Peyer's patch (tissue), 4 donors: ENCODE results near the gene CTNNA2. TPM values are rescaled to one million over a fixed set of nuclear protein-coding genes. Genes with fewer than 3 reads are reported as not detected.

Experiments
- DNase-seq, 3 donors: peaks; one replicate each; pipeline ENCODE4 v3.0.0-alpha.2; 2017 to 2019
- H3K27ac ChIP-seq, 4 donors: fragments of 200-600 bp; sonication (generic); one replicate each; pipeline ENCODE4 v1.5.1; 2016 to 2019
- H3K27me3 ChIP-seq, 2 donors: fragments of 200-600 bp; sonication (generic); one replicate each; pipeline ENCODE4 v1.5.1; 2019
- H3K36me3 ChIP-seq, 3 donors: fragments of 200-600 bp; sonication (generic); one replicate each; pipeline ENCODE4 v1.5.1; 2016 to 2019
- H3K4me1 ChIP-seq, 4 donors: fragments of 200-600 bp; sonication (generic); one replicate each; pipeline ENCODE4 v1.5.1; 2016 to 2019
- H3K4me3 ChIP-seq, 4 donors: fragments of 200-600 bp; sonication (generic); 1 replicate in 3 of 4; 2 replicates in 1 of 4; pipeline ENCODE4 v1.5.1; 2016 to 2019; ENCODE audit warnings: mild to moderate bottlenecking in 1 of 4
- H3K9me3 ChIP-seq, 4 donors: fragments of 200-600 bp; sonication (generic); one replicate each; pipeline ENCODE4 v1.5.1; 2016 to 2019; ENCODE audit warnings: mild to moderate bottlenecking in 1 of 4
- POLR2A ChIP-seq, 2 donors: fragments of 450-650 bp; IDR thresholded peaks; one replicate each; pipeline ENCODE4 v1.5.1; 2017; ENCODE audit warnings: antibody characterized with exemption in 2 of 2, mild to moderate bottlenecking in 2 of 2, moderate library complexity in 2 of 2
- total RNA-seq, 4 donors: library from RNA; depleted of rRNA; stranded (reverse); fragments of >200 nt; gene quantifications; one replicate each; pipeline ENCODE4 v1.1.0, GENCODE V29; 2016
- TF ChIP-seq, protein P1 (sequence below), 6 experiments: fragments of 450-650 bp in 4 of 6; fragments of 200-600 bp in 2 of 6; sonication (generic) in 1 of 6; IDR thresholded peaks; one replicate each; pipeline ENCODE4 v1.5.1; 2017 to 2019; ENCODE audit warnings: antibody characterized with exemption in 6 of 6, mild to moderate bottlenecking in 3 of 6, moderate library complexity in 1 of 6

Gene CTNNA2
- total RNA-seq, 4 donors from 2014 or later: 0.67 to 5.3 (median 0.88) TPM; not detected in 1

DNA sequence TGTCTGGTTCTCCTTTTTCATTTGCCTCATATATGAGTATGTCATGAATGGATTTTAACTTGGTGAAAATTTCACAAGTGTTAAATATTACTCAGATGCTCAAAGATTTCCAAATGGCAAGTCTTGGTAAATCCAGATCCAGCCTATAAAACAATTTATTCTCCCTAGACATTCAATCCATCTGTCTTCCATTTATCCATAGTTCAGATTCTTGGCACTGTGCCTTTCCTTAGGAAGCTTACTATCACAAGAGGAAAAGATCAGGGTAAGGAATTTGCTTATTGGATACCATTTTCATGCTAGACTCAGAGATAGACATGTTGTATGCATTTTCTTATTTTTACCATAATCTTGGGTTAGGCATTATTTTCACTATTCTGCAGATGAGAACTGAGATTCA is 864.2 kb downstream of the CTNNA2 start:
- Histone ChIP-seq H3K4me1 (no peaks in the 10 kb centered on the region), H3K9me3 (no peaks in the 10 kb centered on the region)
- TF ChIP-seq POLR2A (IDR thresholded peaks at IDR 0.05): no peak
- TF ChIP-seq, protein P1, sequence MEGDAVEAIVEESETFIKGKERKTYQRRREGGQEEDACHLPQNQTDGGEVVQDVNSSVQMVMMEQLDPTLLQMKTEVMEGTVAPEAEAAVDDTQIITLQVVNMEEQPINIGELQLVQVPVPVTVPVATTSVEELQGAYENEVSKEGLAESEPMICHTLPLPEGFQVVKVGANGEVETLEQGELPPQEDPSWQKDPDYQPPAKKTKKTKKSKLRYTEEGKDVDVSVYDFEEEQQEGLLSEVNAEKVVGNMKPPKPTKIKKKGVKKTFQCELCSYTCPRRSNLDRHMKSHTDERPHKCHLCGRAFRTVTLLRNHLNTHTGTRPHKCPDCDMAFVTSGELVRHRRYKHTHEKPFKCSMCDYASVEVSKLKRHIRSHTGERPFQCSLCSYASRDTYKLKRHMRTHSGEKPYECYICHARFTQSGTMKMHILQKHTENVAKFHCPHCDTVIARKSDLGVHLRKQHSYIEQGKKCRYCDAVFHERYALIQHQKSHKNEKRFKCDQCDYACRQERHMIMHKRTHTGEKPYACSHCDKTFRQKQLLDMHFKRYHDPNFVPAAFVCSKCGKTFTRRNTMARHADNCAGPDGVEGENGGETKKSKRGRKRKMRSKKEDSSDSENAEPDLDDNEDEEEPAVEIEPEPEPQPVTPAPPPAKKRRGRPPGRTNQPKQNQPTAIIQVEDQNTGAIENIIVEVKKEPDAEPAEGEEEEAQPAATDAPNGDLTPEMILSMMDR (IDR thresholded peaks at IDR 0.05): no peak

DNA sequence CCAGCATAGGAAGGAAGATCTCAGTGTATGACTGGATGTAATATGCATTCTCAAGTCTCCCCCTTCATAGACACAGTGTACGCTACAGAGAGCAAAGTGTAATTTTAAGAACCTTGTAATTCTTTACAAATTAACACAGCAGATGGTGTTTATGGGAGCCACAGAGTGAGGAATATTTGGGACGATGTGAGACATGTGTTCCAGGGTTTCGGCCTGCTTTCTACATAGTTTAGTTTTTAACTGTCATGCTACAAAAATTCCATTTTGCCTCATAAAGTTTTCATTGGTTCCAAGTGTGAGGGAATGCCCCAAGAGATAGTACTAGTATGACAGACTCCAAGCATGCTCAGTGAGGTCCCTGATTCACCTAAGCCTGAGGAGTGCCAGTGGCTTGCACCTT is 867.9 kb downstream of the CTNNA2 start:
- no peak for DNase-seq
- TF ChIP-seq, protein P1 (IDR thresholded peaks at IDR 0.05): no peak
- no peak for TF ChIP-seq POLR2A (IDR thresholded peaks at IDR 0.05)
- H3K4me3 ChIP-seq: no peak overlapping the region
- H3K36me3 ChIP-seq: no peaks in the 10 kb centered on the region
- H3K9me3 ChIP-seq: no peaks in the 10 kb centered on the region
- no peak overlapping the region for H3K27ac ChIP-seq
- H3K4me1 ChIP-seq: no peaks in the 10 kb centered on the region
- H3K27me3 ChIP-seq: no peaks in the 10 kb centered on the region

More for the DNA sequence above, 864.2 kb downstream of the CTNNA2 start:
- no peak overlapping the region for H3K27ac ChIP-seq
- H3K27me3 ChIP-seq: no peaks in the 10 kb centered on the region
- DNase-seq: no peak
- no peaks in the 10 kb centered on the region for H3K36me3 ChIP-seq
- no peak overlapping the region for H3K4me3 ChIP-seq

DNA sequence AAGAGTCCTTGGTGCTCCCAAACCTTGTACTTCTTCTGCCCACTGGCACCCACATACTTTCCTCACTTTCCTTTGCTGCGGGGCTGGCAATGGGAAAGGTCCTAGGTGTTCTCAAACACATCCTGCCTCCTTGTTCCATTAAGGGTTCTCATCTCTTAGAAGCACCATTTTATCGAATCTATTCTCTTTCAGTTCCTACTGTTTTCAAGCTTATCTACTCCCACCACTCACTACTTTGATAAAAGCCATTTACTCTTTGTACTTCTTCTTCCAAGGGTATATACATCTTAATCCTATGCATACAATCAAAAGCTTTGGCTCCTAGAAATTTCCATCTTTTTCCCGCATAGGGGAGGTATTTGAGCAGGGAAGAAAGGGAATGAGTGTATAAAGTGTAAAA is 868.8 kb downstream of the CTNNA2 start:
- H3K4me3 ChIP-seq: no peak overlapping the region
- no peaks in the 10 kb centered on the region for H3K9me3 ChIP-seq
- H3K4me1 ChIP-seq: no peaks in the 10 kb centered on the region
- no peak overlapping the region for H3K27ac ChIP-seq
- TF ChIP-seq, protein P1 (IDR thresholded peaks at IDR 0.05): no peak
- TF ChIP-seq POLR2A (IDR thresholded peaks at IDR 0.05): no peak
- no peaks in the 10 kb centered on the region for H3K36me3 ChIP-seq
- no peaks in the 10 kb centered on the region for H3K27me3 ChIP-seq
- no peak for DNase-seq

DNA sequence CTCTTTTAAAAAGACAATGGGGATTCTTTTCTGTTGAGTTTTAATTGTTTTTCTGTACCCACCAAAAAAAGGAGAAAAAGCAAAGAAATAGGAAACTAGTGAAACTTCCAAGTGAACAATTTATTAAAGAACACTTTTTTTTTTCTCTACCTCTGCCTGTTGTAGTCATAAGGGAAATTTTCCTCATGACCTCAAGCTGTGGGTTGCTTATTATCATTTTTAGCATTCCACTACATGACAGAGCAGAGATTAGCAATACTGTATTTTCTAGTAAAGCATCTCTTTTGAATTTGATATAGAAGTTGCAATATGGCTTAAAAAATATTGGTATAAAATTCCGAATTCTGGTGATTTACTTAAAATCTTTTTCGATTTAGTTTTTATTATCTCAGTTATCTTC is 879.6 kb downstream of the CTNNA2 start:
- Histone ChIP-seq H3K27me3 (no peaks in the 10 kb centered on the region), H3K4me3 (no peak overlapping the region), H3K27ac (no peak overlapping the region), H3K9me3 (no peaks in the 10 kb centered on the region), H3K4me1 (no peaks in the 10 kb centered on the region), H3K36me3 (no peaks in the 10 kb centered on the region)
- no peak for DNase-seq
- TF ChIP-seq, protein P1 (IDR thresholded peaks at IDR 0.05): no peak
- no peak for TF ChIP-seq POLR2A (IDR thresholded peaks at IDR 0.05)

DNA sequence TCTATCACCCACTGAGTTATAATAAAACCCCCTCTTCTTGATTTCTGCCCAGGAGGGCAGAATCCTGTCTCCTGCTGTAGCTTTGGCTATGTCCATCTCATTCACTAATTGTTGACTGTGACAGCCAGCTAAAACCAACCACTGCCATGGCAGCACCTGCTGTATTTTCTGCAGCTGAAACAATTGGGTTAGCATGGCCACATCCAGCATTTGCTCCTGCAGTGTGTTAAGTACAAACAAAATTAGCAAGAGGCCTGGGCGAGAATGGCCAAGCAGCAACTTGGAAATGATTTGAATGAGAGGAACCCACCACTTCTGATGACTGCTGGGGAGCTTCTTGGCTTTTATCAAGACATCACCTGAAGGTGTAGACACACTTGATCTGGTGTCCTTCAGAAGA is 881.1 kb downstream of the CTNNA2 start:
- H3K4me1 ChIP-seq: no peaks in the 10 kb centered on the region
- no peak overlapping the region for H3K4me3 ChIP-seq
- no peaks in the 10 kb centered on the region for H3K36me3 ChIP-seq
- no peaks in the 10 kb centered on the region for H3K27me3 ChIP-seq
- TF ChIP-seq POLR2A (IDR thresholded peaks at IDR 0.05): no peak
- TF ChIP-seq, protein P1 (IDR thresholded peaks at IDR 0.05): no peak
- no peak for DNase-seq
- H3K9me3 ChIP-seq: no peaks in the 10 kb centered on the region
- H3K27ac ChIP-seq: no peak overlapping the region

DNA sequence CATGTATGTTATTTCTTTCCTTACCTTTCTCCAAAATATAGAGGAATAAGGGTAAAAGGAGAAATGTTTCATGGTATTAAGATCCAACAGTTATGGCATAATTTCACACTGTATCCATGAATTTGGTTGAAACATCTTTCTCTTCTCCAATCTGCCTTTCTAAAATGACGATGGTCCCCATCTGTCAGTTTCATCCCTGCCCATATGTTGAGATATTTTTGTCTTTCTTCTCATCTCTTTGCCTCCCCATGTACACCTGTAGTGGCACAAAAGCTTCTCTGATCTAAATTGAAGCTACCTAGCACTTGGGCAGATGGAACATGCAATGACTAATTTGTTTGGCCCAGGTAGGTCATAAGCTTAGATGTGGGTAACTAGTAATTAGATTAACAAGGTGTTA is 882.4 kb downstream of the CTNNA2 start:
- Histone ChIP-seq H3K4me1 (no peaks in the 10 kb centered on the region), H3K27ac (no peak overlapping the region), H3K36me3 (no peaks in the 10 kb centered on the region), H3K4me3 (no peak overlapping the region), H3K27me3 (no peaks in the 10 kb centered on the region), H3K9me3 (no peaks in the 10 kb centered on the region)
- DNase-seq: no peak
- TF ChIP-seq, protein P1 (IDR thresholded peaks at IDR 0.05): no peak
- no peak for TF ChIP-seq POLR2A (IDR thresholded peaks at IDR 0.05)
